GM21528 (cell line): Measurements from ENCODE around the gene LRRC75A.

ENCODE experiments used
- ATAC-seq: cut with Tn5 transposase; IDR thresholded peaks from one replicate; pipeline ENCODE4 v1.9.1; 2021; ENCODE audit warnings: mild to moderate bottlenecking, moderate library complexity; ENCODE audit not compliant: unreplicated experiment, low FRiP score

The LRRC75A gene

GRCh38 chr17:16473044-16474011 lies 18.7 kb downstream of the LRRC75A start:
- no peak for ATAC-seq

GRCh38 chr17:16472539-16472938 lies 19.5 kb downstream of the LRRC75A start:
- no peak for ATAC-seq

GRCh38 chr17:16471295-16471694 lies 20.7 kb downstream of the LRRC75A start:
- no peak for ATAC-seq

GRCh38 chr17:16470265-16470664 lies 21.7 kb downstream of the LRRC75A start:
- no peak for ATAC-seq

GRCh38 chr17:16468428-16468992 lies 23.5 kb downstream of the LRRC75A start:
- no peak for ATAC-seq

- no peak for ATAC-seq
Observed at GRCh38 chr17:16467886-16468285, 24.1 kb downstream of the LRRC75A start.

- ATAC-seq, result no peak
Observed at GRCh38 chr17:16467044-16467443, 24.9 kb downstream of the LRRC75A start.

- ATAC-seq, result no peak
Observed at GRCh38 chr17:16466407-16466806, 25.6 kb downstream of the LRRC75A start.

GRCh38 chr17:16465861-16466338 lies 26.1 kb downstream of the LRRC75A start:
- no peak for ATAC-seq

- no peak for ATAC-seq
Observed at GRCh38 chr17:16465052-16465312, 27.0 kb downstream of the LRRC75A start.

GRCh38 chr17:16464303-16465051 lies 27.5 kb downstream of the LRRC75A start:
- ATAC-seq, result no peak

GRCh38 chr17:16463358-16464302 lies 28.4 kb downstream of the LRRC75A start:
- ATAC-seq, result no peak

GRCh38 chr17:16462070-16462864 lies 29.7 kb downstream of the LRRC75A start:
- no peak for ATAC-seq

GRCh38 chr17:16461606-16461866 lies 30.5 kb downstream of the LRRC75A start:
- no peak for ATAC-seq

- no peak for ATAC-seq
Observed at GRCh38 chr17:16460796-16461605, 31.0 kb downstream of the LRRC75A start.

GRCh38 chr17:16459855-16460550 lies 32.0 kb downstream of the LRRC75A start:
- ATAC-seq, result no peak

GRCh38 chr17:16459271-16459670 lies 32.7 kb downstream of the LRRC75A start:
- no peak for ATAC-seq

- ATAC-seq, result no peak
Observed at GRCh38 chr17:16456742-16457316, 35.2 kb downstream of the LRRC75A start.
